ENCODE data around the gene MBD6.

MBD6 gene, protein sequence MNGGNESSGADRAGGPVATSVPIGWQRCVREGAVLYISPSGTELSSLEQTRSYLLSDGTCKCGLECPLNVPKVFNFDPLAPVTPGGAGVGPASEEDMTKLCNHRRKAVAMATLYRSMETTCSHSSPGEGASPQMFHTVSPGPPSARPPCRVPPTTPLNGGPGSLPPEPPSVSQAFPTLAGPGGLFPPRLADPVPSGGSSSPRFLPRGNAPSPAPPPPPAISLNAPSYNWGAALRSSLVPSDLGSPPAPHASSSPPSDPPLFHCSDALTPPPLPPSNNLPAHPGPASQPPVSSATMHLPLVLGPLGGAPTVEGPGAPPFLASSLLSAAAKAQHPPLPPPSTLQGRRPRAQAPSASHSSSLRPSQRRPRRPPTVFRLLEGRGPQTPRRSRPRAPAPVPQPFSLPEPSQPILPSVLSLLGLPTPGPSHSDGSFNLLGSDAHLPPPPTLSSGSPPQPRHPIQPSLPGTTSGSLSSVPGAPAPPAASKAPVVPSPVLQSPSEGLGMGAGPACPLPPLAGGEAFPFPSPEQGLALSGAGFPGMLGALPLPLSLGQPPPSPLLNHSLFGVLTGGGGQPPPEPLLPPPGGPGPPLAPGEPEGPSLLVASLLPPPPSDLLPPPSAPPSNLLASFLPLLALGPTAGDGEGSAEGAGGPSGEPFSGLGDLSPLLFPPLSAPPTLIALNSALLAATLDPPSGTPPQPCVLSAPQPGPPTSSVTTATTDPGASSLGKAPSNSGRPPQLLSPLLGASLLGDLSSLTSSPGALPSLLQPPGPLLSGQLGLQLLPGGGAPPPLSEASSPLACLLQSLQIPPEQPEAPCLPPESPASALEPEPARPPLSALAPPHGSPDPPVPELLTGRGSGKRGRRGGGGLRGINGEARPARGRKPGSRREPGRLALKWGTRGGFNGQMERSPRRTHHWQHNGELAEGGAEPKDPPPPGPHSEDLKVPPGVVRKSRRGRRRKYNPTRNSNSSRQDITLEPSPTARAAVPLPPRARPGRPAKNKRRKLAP

DNA sequence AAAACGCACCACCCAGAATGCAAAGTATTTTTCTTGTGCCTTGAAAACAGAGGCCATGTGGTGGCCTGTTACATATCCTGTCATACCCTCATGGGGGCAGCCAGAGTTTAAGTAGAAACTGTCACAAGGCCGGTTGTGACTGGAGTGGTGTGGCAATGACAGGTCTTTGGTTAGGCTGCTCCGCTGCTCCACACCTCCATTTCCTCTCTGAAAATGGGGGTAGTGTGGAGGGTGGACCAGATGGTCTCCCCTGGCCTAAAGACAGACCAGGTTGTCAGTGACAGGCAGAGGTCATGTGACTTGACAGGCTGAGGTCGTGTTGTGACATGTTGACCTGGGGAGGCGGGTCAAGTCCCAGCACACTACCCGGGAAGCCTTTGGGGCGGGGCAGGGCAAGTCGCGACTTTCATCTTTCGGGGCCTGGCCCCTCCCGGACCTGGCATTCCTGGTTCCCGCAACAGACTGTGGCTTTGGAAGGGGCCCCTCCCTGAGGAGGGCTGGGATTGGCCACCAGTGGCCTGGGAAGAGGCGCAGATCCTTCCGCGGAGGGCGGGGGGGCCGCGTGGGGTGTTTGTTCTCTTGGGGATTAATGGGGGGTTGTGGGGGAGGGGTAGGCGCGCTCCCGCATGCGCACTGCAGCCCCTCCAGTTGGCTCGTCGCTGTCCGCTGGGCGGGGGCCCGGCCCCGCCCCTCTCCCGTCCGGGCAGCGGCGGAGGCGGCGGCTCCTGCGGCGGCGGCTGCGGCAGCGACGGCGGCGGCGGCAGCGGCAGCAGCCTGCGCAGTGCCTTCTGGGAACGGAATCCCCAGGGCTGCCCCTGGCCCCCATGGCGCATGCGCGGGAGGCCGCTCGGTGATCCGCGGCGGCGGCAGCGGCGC, at the start of gene MBD6:
MBD6 (plus strand) TSS at position 814 of the 876 bp plus-strand sequence. CDS start 1,480 bp downstream, outside the sequence.
- DNase-seq (ENCODE audit: low read depth in 3 of 3): peak; percentile 81

DNA sequence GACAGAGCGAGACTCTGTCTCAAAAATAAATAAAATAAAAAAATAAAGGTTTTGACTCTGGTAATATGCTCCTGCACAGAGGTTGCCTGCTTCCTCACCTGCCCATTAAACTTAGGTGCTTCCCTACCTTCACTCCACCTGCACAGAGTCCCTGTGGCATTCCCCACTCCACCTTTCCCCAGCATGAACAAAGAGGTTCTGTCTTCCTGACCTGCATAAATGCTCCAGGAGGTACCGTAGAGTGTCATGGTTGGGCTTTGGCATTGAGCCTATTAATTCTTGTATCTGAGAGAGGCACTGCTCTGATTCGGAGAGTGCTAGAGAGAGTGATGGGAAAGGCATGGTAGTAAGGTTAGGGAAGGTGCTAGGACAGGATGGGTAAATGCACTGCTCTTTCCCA, 49.2 kb upstream of the MBD6 start:
- no peak for DNase-seq (ENCODE audit: low read depth in 3 of 3)

DNA sequence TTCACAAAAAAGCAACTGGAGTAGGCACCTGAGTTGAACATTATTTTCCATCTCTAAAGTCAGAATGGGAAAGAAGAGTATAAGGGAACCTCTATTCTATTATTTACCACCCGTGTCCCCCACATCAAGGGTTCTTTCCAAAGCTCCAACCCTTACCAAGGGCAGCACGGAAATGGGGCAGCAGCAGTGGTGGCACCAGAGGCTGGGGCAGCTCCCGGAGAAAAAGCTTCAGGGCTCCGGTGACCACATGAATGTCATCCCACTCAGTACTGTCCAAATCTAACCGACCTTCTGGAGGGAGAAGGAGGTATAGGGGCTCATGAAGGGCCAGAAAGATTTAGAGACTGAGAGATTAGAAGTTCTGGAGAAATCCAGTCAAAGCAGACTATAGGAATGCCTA, 48.7 kb upstream of the MBD6 start:
- DNase-seq (ENCODE audit: low read depth in 3 of 3): no peak

DNA sequence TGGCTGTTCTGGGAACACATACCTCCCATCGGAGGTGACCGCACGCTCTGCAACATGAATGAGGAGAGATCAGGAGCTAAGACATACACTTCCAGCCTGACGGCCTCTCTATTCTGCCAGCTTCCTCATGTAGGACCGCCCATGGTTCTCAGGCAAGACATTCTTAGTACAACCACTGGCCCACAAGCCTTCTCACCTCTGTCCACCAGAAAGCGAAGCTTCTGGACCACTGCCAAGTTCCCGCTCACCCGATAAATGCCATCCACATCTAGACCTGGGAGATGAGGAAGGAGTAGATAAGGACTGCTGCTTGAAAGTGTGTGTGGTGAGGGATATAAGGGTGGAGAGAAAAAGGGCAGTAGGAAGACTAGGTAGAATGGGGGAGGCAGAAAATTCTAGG, 48.2 kb upstream of the MBD6 start:
- no peak for DNase-seq (ENCODE audit: low read depth in 3 of 3)

DNA sequence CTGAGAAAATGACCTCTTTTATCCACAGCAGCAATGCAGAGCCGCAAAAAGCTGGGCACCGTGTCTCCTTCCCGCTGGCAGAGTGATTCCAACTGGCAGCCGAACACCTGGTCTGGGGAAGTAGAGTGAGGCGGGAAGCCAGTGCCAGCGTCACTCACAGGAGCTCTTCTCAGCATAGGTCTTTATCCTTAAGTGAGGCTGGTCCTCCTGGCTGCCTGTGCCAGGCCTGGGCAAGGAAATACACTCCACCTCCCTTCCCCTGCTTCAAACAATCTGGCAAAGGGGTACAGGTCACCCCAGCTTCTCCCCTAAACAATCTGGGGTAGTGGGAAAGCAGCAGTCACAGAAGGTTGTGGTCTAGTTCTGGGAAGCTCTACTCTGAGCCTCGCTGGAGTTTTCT, 47.8 kb upstream of the MBD6 start:
- no peak for DNase-seq (ENCODE audit: low read depth in 3 of 3)

DNA sequence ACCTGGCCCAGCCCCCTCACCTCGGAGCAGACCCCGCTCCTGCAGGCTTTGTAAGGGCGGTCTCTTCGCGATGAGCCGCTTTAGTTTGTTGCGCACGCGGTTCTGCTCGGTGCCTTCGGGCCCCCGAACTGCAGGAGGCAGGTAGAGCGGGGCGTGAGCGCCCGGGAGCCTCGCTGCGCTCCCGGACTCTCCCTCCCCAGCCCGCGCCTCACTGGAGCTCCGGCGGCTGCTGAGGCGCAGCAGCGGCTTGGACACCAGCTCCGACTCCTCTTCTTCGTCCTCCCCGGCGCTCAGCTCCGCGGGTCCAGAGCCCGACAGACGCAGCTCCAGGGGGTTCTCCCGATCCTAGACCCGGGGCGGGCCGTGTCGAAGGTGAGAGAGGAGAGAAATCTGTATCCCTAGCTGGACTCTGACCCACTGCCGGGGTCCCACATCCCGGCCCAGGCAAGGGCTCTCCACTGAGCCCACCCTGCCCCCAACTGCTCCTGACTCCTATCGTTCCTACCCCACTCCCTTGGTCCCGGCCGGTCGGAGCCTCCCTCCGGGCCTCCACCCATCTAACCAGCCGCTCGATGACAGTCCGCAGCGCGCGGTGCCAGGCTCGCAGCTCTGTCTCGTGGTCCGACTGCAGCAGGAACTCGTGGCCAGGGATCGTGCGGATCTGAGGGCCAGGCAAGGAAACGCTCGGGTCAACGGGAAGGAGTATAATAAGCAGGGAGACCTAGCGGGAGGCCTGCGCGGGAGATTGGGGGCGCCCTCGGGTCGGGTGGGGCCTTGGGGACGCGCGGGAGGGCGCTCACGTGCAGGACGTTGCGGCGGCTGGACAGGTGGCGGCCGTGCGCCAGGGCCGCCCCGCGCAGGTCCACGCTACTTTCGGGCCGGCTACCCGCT, 47.1 kb upstream of the MBD6 start:
- no peak for DNase-seq (ENCODE audit: low read depth in 3 of 3)

DNA sequence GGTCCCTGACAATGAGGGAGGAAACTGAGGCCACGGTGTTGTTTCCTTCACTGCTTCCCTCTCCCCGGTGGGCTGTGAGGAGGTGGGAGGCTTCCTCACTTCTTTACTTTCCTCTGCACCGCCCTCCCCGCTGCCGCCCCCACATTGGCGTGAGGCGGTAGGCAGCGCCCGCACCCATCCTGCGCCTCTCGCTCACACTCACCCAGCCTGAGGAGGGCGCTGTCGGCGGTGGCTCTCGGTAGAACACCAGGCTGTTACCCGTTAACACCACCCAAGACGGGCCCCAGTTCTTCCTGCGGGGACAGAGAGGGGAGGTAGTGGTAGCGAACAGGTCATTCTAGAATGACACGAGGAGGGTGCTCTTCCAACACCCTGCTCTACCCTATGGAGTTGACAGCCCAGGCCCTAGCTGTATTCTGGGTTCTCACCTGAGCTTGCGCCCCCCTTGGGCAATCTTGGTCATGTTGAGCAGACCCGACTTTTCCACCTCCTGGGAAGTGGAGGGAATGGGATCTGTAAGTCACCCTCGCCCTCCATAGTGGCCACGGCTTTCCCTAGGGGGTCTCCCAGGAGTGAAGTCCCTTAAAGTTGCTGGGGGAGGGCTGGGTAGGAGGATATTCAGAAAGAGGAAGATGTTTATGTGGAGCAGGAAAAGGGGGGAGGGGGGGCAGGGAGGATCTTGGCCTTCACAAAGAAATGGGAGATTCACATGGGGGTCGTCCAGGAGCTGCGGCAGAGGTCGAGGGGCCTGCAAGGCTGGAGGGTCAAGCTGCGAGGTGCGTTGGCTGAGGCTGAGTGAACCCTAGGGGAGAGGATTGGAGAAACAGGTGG, 46.2 kb upstream of the MBD6 start:
- DNase-seq (ENCODE audit: low read depth in 3 of 3): peak in 2 of 3 experiments; percentile 48 to 53

DNA sequence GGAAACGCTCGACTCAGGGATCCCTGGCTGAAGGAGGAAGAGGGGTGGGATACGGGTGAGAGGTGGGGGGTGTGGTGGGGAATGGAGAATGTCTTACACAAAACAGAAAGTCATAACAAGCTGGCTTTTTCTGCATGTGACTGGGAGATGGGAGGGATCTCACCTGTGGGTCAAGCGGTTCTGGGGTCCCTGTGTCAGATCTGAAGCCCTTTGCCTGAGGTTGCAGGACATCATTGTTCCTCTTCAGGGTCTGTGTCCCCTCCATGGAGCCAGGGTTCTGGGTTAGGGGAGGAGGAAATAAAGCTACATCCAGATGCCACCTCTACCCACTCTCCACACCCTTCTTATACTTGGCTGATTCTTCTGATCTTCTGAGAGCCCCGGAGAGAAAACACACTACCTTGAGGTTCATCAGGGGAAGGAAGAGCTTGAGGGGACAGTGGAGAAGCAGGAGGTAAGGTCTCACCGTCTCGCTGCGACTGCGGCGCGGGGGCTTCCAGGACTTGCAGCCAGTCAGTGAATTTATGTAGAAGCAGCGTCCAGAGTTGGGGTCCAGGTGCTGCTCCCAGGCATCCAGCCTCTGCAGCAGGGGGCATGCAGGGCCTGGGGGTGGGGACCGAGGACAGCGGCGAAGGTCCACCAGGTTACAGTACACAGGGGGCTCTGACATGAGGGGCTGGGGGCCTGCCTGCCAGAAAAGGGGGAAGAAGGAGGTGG, 45.5 kb upstream of the MBD6 start:
- DNase-seq (ENCODE audit: low read depth in 3 of 3): no peak

DNA sequence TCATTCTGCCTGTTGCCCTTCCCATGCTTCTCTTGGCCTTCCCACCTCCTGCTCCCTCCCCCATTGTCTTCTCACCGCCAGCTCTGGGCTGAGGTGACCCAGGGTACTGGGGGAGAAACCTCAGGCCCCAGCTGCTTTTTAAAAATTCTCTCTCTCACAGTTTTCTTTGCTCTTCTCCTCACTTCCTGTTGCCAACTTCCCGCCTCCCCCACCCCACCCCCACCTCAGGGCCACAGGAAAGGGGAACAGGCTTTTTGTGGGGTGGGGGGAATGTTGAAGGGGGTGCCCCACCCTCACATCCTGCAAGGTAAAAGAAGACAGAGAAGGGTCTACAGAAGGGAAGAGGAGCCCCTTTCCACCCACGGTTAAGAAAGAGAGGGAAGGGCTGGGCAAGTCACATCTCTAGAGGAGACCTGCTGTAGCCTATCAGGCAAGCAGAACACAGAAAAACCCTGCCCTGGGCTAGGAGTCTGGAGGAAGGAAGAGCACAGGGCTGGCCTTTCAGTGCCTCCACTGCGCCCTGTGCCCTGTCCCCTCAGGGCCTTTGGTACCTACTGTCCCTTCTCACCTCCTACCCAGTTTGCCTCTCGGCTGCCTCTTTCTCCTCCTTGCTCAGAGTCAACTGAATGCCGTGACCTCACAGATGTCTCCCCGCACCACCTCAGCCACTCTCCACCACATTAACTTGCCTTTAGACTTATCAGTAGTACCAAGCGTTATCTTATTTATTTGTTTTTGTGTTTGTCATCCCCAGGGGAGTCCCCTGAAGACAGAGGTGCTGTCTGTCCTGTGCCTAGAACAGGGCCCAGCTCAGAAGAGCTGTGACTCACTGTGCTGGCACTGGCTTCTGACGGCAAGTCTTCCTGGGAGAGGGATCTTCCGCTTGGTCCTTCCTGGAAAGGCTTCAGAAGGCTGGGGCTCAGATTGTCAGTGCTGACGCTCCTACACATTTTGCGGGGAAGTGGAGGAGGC, 44.6 kb upstream of the MBD6 start:
- peak in 1 of 3 experiments; percentile 40 for DNase-seq (ENCODE audit: low read depth in 3 of 3)

DNA sequence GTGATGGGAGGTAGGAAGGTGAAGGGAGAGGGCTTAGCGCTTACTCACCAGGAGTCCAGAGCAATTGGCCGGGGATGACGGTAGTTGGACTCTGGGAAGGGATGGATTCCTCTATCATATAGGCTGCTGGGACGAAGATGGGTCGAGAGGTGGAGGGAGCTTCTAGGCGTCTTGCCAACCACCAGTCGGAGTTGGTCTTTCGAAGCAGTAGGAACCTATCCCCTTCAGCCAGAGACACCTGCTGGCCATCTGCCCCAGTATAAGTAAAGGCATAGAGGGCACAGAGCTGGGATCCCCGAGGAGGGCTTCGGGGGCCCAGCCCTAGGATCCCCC, 43.6 kb upstream of the MBD6 start:
- peak in 1 of 3 experiments; percentile 11 for DNase-seq (ENCODE audit: low read depth in 3 of 3)

DNA sequence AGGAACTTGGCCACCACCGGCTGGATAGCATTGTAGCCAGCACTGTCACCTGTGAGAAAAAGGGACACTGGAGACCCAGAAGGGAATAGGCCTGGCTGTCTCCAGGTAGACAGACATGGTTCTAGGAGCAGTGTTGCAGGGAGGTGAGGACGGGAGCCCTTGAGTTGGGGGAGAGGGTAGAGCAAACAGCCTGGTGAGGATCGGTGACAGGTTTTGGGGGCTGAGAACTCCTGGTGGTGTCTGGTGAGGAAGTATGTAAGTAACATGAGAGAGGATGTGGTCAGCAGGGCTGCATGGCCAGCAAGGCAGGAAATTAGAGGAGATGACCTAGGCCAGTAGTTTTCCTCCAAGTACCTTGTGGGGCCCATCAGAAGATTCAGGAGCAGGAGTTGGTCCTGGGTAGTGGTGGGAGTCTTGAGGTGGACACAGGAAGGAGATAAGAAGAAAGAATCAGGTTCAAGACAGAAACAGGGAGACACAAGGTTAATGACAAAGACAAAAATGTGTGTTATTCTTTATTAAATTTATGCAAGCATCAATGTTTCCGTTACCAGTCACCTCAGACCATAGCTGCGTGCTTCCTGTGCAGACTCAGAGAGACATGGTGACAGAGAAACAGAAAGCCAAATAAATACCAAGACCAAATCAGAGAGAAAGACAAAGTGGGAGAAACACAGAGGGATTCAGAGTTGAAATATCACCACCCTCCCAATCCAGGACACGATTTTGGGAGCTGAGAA, 43.1 kb upstream of the MBD6 start, which contains the start of gene ARHGAP9:
ARHGAP9 (minus strand) TSS at position 491 of the 740 bp plus-strand sequence; CDS start at position 31, 460 bp downstream.
- DNase-seq (ENCODE audit: low read depth in 3 of 3): peak in 1 of 3 experiments; percentile 22

DNA sequence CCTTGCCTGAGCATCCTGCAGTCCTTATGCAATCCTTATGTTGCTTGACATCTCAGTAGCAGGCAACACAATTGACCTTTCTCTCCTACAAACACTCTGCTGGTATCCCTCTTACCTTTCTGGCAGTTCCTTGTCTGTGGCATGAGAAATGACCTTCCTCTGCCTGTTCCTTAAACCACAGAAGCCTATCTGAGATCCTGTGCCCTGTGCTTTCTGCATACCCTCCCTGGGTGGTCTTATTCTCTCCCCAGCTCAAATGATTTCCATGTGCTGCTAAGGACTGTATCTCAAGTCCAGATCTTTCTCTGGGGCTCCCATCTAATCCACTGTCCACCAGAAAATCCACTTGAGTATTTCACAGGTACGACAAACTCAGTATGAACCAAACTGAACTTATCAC, 41.0 kb upstream of the MBD6 start:
- no peak for DNase-seq (ENCODE audit: low read depth in 3 of 3)

DNA sequence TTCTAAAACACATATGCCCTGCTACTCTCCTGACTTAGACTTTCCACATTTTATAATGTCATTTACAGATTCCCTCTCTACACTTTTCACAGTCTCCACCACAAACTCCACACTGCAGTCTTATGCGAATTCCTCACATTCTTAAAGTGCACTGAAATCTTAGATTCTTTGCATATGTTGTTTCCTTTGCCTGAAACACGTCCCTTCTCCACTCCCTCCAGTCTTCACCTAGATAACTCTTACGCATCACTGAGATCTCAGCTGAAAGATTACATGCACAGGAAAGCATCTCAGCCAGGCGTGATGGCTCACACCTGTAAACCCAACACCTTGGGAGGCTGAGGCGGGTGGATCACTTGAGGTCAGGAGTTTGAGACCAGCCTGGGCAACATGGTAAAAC, 39.2 kb upstream of the MBD6 start:
- no peak for DNase-seq (ENCODE audit: low read depth in 3 of 3)

DNA sequence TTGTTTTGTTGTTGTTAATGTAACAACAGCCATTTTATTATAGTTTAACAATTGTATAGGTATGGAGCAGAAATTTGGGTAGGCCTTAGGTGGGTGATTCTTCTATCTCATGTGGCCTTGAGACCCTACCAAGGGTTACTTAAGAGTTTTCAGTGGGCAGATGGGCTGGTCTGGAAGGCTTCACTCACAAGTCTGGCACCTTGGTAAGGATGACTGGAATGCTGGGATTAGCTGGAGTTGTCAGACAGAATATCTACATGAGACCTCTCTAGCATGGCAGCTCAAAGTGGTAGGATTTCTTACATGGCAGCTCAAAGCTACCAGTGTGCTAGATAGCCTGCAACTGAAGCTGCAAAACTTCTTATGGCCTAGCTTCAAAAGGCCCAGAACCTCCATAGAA, 36.9 kb upstream of the MBD6 start:
- no peak for DNase-seq (ENCODE audit: low read depth in 3 of 3)

DNA sequence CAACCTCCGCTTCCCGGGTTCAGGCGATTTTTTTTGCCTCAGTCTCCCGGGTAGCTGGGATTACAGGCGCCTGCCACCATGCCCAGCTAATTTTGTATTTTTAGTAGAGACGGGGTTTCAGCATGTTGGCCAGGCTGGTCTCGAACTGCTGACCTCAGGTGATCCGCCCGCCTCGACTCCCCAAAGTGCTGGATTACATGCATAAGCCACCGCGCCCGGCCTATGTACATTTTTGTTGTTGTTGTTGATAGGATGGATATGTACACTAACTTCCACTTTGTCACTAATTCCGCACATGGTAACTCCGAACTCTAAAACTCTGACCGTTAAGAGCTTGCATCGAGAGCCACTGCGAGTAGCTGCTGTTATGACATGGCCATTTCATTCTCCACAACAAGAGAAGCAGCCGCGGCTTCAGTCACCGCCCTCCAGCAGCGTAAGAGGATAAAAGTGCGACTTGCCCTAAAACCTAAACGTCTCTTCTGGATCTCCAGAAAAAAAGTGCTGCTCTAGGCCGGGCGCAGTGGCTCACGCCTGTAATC, 35.5 kb upstream of the MBD6 start:
- DNase-seq (ENCODE audit: low read depth in 3 of 3): no peak

DNA sequence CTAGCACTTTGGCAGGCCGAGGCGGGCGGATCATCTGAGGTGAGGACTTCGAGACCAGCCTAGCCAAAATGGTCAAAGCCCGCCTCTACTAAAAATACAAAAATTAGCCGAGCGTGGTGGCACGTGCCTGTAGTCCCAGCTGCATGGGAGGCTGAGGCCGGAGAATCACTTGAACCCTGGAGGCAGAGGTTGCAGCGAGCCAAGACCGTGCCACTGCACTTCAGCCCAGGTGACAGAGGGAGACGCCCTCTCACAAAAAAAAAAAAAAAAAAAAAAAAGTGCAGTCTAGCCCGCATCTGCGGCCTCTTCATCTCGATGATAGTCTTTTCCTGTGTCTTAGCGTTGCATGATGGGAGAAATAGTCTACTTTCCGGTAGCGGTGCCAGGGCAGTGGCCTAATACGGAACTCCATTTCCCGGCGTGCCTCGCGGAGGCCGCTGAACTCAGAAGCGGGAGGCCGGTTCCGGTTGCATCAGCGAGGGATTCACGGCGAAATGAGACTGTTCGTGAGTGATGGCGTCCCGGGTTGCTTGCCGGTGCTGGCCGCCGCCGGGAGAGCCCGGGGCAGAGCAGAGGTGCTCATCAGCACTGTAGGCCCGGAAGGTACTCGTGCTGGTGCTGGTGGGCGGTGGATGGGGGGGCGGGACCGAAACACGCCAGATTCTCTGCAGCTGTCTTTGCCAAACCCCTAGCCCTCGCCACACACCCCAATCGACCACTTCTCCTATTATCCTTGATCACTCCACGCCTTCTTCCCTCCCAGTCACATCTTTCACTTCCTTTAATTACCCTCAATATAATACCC, 34.8 kb upstream of the MBD6 start, which contains the start of gene MARS1:
MARS1 (plus strand) TSS at position 472 of the 805 bp plus-strand sequence; CDS start at position 495, 23 bp downstream.
- peak; percentile 69 to 86 (median 85) for DNase-seq (ENCODE audit: low read depth in 3 of 3)
